GM12864 (cell line): ENCODE measurements around the gene PFKP.

Experiments
- DNase-seq: peaks from one replicate; pipeline ENCODE4 v3.0.0-alpha.2; 2011; ENCODE audit warnings: low read depth
- H3K4me3 ChIP-seq: 2 replicates; pipeline ENCODE4 v1.5.1; 2011; ENCODE audit warnings: mild to moderate bottlenecking, low read depth, low read length, control low read depth
- CTCF ChIP-seq: IDR thresholded peaks from 2 replicates; pipeline ENCODE4 v1.5.1; 2011; ENCODE audit warnings: low read depth, mild to moderate bottlenecking, moderate library complexity, low read length, control low read depth, inconsistent platforms; ENCODE audit errors: missing control alignments

PFKP gene

GRCh38 chr10:3067118-3067858 is at the start of gene PFKP:
PFKP (plus strand) TSS chr10:3067548; CDS start chr10:3067596, 48 bp downstream.
- H3K4me3 ChIP-seq = peak within 1 kb of the TSS; percentile 98
- DNase-seq = no peak
- no peak for TF ChIP-seq CTCF

- no peak for DNase-seq
- TF ChIP-seq CTCF = no peak
- H3K4me3 ChIP-seq = no peak overlapping the region
These were observed 49.1 kb upstream of the PFKP start for GRCh38 chr10:3018247-3018646.

- no peak for DNase-seq
- TF ChIP-seq CTCF = no peak
- no peak overlapping the region for H3K4me3 ChIP-seq
These were observed 47.0 kb upstream of the PFKP start for GRCh38 chr10:3020311-3020710.

GRCh38 chr10:3020881-3021280 is 46.5 kb upstream of the PFKP start:
- H3K4me3 ChIP-seq = no peak overlapping the region
- no peak for DNase-seq
- no peak for TF ChIP-seq CTCF

GRCh38 chr10:3022027-3022426 is 45.3 kb upstream of the PFKP start:
- TF ChIP-seq CTCF = no peak
- no peak overlapping the region for H3K4me3 ChIP-seq
- DNase-seq = no peak

GRCh38 chr10:3023892-3024291 is 43.5 kb upstream of the PFKP start:
- no peak for DNase-seq
- H3K4me3 ChIP-seq = no peak overlapping the region
- TF ChIP-seq CTCF = no peak
